Hematopoietic multipotent progenitor cell treated with erythropoietin and hydrocortisone succinate and interleukin-3 and kit ligand, for 6 days (in vitro differentiated cells): ENCODE measurements around the gene ZFP36.

ENCODE experiments used
- DNase-seq: peaks from one replicate; pipeline ENCODE4 v3.0.0-alpha.2; 2015

ZFP36 gene

DNA sequence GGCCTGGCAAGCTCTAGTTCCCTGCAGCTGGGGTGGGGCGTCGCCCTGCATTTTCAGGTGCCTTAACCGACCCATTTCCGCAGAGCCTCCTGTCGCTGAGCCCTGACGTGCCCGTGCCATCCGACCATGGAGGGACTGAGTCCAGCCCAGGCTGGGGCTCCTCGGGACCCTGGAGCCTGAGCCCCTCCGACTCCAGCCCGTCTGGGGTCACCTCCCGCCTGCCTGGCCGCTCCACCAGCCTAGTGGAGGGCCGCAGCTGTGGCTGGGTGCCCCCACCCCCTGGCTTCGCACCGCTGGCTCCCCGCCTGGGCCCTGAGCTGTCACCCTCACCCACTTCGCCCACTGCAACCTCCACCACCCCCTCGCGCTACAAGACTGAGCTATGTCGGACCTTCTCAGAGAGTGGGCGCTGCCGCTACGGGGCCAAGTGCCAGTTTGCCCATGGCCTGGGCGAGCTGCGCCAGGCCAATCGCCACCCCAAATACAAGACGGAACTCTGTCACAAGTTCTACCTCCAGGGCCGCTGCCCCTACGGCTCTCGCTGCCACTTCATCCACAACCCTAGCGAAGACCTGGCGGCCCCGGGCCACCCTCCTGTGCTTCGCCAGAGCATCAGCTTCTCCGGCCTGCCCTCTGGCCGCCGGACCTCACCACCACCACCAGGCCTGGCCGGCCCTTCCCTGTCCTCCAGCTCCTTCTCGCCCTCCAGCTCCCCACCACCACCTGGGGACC lies 1.2 kb downstream of the ZFP36 start:
- peak; percentile 83 for DNase-seq

DNA sequence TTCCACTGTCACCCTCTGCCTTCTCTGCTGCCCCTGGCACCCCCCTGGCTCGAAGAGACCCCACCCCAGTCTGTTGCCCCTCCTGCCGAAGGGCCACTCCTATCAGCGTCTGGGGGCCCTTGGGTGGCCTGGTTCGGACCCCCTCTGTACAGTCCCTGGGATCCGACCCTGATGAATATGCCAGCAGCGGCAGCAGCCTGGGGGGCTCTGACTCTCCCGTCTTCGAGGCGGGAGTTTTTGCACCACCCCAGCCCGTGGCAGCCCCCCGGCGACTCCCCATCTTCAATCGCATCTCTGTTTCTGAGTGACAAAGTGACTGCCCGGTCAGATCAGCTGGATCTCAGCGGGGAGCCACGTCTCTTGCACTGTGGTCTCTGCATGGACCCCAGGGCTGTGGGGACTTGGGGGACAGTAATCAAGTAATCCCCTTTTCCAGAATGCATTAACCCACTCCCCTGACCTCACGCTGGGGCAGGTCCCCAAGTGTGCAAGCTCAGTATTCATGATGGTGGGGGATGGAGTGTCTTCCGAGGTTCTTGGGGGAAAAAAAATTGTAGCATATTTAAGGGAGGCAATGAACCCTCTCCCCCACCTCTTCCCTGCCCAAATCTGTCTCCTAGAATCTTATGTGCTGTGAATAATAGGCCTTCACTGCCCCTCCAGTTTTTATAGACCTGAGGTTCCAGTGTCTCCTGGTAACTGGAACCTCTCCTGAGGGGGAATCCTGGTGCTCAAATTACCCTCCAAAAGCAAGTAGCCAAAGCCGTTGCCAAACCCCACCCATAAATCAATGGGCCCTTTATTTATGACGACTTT lies 2.0 kb downstream of the ZFP36 start:
- DNase-seq = no peak

DNA sequence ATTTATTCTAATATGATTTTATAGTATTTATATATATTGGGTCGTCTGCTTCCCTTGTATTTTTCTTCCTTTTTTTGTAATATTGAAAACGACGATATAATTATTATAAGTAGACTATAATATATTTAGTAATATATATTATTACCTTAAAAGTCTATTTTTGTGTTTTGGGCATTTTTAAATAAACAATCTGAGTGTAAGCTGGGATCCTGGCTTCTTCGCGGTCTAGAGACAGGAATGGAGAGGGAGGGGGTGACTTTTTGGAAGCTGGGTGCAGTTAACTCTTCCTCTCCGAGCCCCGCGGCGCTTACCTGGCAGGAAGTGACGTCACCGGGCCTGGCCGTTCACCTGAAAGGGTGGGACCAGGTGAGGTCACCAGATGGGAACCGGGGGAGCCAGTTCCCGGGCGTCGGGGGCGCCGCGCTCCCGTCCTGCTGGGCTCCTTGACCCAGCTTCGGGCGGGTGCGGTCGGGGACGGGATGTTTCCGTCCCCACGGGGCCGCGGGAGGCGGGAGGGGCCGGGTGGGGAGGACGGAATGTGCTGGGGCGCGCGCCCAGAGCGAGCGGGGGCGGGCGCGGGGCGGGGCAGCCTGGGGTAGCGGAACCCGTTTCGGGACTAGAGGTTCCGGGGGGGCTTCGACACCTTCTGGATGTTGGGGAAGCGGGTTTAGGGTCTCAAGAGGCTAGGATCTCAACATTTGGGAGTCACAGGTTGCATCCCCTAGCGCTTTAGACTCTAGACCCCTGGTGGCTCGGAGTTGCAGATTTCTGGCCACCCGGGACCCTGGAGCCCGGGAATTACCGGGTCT lies 2.8 kb downstream of the ZFP36 start:
- peak; percentile 73 for DNase-seq

- peak; percentile 61 for DNase-seq
These were observed 3.6 kb downstream of the ZFP36 start for GRCh38 chr19:39410017-39410830.

GRCh38 chr19:39410831-39411080 lies 4.1 kb downstream of the ZFP36 start:
- DNase-seq = no peak

DNA sequence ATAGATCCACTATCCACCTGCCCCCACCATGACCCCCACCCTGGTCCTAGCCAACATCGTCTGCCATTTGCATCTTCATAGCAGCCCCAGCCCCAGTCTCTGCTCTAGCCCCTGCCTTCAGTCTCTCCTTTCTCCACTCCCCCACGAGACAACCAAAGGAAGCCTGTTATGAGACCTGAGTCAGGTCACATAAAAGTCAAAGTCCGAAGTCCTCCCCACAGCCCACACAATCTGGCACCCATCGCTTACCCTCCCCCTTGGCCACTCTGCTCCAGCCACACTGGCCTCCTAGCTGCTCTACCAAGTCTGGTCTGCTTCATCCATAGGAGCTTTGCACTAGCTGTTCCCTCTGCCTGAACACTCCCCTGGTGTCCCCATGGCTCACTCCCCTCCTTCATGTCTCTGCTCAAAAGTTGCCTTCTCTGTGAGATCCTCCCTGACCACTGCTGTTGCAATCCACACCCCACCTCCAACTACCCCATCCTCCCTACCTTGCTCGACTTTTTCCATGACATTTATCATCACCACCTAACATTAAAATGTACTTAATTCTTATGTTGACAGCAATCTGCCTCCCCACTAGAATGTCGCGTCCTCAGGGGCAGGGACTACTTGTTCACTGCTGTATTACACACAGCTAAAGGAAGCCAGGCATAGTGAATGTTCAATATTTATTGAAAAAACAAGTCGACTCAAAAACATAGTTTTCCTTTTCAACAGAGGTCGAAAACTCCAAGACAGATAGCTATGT lies 4.6 kb downstream of the ZFP36 start:
- no peak for DNase-seq

GRCh38 chr19:39411832-39412099 lies 5.1 kb downstream of the ZFP36 start:
- DNase-seq = peak; percentile 98

- DNase-seq = peak; percentile 100
These were observed 5.6 kb downstream of the ZFP36 start, which contains the start of gene PLEKHG2 for GRCh38 chr19:39412100-39412866. TSS of gene PLEKHG2 (plus strand) at chr19:39412669. CDS start at chr19:39414087, 1,418 bp downstream.

DNA sequence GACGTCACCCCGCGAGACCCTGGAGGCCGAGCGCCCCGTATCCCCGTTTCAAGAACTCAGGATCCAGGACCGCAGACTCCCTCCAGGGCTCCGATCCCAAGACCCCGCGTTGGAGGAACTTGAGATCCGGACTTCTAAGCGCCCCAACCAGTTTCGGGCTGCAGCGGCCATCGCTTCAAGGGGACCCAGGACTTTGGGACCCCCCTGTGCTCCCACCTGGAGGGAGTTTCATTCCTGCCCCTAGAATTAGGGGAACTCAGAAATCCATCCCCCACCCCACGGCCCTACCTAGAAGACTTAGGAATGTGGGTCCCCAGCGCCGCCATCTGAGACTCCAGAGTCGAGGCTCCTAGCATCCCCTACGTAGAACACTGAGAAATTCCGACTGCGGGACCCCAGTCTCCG lies 6.2 kb downstream of the ZFP36 start:
- no peak for DNase-seq

GRCh38 chr19:39413272-39413910 lies 6.7 kb downstream of the ZFP36 start:
- no peak for DNase-seq

DNA sequence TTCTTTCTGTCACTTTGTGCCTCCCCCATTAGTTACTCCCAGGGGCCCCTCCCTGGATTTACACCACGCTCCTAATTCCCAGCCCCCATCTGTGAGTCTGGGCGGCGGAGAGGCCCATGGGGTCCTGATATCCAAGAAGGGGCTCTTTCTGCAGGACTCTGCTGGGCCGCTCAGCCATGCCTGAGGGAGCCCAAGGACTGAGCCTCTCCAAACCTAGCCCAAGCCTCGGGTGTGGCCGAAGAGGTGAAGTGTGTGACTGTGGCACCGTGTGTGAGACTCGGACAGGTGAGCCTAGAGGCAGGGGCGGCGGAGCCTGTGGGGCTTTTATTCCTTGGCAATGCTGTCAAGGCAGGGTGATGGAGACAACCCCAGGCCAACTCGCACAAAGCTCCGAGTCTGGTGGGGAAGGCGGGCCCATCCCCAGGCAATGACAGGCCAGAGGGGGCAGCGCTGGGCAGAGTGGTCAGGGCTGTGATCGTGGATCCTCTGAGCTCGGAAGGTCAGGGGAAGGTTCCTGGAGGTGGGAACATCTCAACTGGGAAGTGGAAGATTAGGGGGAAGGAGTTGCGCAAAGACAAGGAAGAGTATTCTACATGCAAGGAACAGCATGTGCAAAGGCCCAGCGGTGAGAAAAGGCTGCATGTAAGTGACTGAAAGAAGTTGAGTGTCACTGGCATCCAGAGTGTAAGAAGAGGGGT lies 7.4 kb downstream of the ZFP36 start:
- no peak for DNase-seq

DNA sequence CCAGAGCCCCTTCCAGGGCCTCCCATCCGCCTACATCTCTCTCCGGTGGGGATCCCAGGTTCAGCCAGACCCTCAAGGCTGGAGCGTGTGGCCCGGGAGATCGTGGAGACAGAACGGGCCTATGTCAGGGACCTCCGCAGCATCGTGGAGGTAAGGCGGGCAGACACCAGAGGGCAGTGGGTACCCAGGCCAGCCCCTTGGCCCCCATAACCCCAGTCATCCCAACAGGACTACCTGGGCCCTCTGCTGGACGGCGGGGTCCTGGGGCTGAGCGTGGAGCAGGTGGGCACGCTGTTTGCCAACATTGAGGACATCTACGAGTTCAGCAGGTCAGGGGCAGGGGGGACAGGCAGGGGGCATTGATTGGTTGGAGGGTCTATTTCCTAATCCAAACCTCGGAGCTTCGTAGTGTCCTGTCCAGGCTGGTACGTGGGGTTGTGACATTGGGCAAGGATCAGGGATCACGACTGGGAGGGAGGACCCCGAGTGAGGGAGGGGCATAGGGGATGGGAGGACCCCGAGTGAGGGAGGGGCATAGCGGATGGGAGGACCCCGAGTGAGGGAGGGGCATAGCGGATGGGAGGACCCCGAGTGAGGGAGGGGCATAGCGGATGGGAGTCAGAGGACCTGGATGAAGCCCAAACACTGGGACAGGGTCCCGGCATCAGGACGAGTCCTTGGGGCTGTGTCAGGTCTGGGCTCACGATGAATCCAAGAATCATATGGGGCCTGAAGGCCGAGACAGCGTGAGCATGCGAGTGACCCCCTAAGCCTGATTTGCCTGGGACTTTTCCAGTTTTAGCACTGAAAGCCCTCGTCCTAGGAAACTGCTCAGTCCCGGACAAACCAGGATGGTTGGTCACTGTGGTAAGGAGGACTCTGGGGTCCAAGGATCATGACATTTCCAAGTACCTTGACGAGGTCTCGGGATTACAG lies 8.7 kb downstream of the ZFP36 start:
- no peak for DNase-seq

DNA sequence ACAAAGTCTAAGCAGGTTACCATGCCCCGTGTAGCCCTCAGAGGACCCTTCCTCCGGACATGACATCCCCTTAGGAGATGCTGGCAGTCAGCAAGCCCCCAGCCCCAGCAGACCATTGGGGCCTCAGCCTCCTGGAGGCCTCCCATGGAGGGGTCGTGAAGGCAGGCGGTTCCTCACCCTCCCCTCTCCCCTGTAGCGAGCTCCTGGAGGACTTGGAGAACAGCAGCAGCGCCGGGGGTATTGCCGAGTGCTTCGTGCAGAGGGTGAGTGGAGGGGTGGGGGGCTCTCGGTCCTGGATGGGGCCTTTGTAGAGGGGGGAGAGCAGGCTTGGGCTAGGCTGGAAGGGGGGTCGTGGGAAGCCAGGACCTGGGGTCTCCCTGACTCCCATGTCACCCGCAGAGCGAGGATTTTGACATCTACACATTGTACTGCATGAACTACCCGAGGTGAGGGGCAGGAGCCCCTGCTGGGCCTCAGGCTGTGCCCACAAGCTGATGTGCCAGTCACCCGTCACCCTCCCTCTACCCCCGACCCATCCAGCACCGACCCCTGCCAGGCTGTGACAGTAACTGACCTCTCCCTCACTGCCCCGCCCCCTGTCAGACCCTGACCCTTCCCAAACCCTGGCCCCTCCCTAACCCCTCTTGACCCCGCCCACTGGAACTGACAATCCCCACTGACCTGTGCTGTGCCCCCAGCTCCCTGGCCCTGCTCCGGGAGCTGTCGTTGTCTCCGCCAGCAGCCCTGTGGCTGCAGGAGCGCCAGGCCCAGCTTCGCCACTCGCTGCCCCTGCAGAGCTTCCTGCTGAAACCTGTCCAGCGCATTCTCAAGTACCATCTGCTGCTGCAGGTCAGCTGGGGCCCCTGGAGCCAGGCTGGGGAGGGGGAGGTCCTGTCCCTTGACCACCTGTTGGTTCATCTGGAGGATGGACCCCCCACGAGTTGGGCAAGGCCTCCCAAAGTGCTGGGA lies 9.8 kb downstream of the ZFP36 start:
- no peak for DNase-seq

- DNase-seq = no peak
These were observed 11.0 kb downstream of the ZFP36 start for GRCh38 chr19:39417463-39418181.

DNA sequence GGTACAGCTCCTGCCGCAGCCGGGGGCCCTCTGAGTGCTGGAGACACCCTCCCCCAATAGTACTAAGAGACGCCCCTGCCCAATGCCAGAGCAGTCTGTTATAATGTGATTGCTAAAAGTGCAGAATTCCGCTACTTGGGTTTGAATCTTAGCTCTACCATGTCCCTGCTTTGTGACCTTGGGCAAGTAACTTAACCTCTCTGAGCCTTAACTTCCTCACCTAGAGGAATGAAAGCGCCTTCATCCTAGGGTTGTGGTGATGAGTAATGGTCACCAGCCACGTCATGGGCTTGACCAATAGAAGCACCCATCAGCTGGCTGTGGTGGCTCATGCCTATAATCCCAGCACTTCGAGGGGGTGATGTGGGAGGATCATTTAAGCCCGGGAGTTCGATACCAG lies 12.4 kb downstream of the ZFP36 start:
- no peak for DNase-seq

- no peak for DNase-seq
These were observed 14.1 kb downstream of the ZFP36 start for GRCh38 chr19:39420769-39421168.

GRCh38 chr19:39422020-39422419 lies 15.4 kb downstream of the ZFP36 start:
- DNase-seq = no peak
